H1 (cell line): ENCODE results near the gene ODAPH.

Source experiments
- CTCF ChIP-seq, 3 experiments: IDR thresholded peaks; 1 replicate in 2 of 3; 2 replicates in 1 of 3; pipeline versions ENCODE4 v1.5.1 to v1.6.1; 2011; ENCODE audit warnings: low read length in 3 of 3, mild to moderate bottlenecking in 3 of 3, inconsistent platforms in 2 of 3, low read depth in 1 of 3, moderate library complexity in 1 of 3; ENCODE audit not compliant: insufficient read depth in 1 of 3; ENCODE audit errors: control extremely low read depth in 1 of 3
- EP300 ChIP-seq, 2 experiments: IDR thresholded peaks; 1 replicate in 1 of 2; 2 replicates in 1 of 2; pipeline ENCODE4 v1.6.1; 2011 to 2012; ENCODE audit warnings: low read depth in 2 of 2, low read length in 2 of 2, mild to moderate bottlenecking in 2 of 2, borderline replicate concordance in 1 of 2, inconsistent platforms in 1 of 2, moderate library complexity in 1 of 2
- GTF2F1 ChIP-seq: IDR thresholded peaks from 2 replicates; pipeline ENCODE4 v1.6.1; 2012; ENCODE audit warnings: low read depth, low read length, improper control_type of control experiment, borderline replicate concordance
- KDM1A ChIP-seq: fragments of 200-600, 300-600 bp; sonication (generic); IDR thresholded peaks from 2 replicates; pipeline ENCODE4 v1.7.1; 2016; ENCODE audit warnings: mild to moderate bottlenecking, low read length, borderline replicate concordance
- POLR2A ChIP-seq, 2 experiments: IDR thresholded peaks; 1 replicate in 1 of 2; 2 replicates in 1 of 2; pipeline ENCODE4 v1.6.1; 2011; ENCODE audit warnings: low read depth in 2 of 2, low read length in 2 of 2, mild to moderate bottlenecking in 2 of 2; ENCODE audit errors: control extremely low read depth in 1 of 2
- SRF ChIP-seq: IDR thresholded peaks from 2 replicates; pipeline ENCODE4 v1.6.1; 2011; ENCODE audit warnings: mild to moderate bottlenecking, low read depth, low read length, moderate library complexity
- TF ChIP-seq, protein P1 (sequence below): IDR thresholded peaks from 2 replicates; pipeline ENCODE4 v1.6.1; 2012; ENCODE audit warnings: inconsistent platforms

GRCh38 chr4:75513526-75514130 lies 42.2 kb upstream of the ODAPH start:
- TF ChIP-seq CTCF (IDR thresholded peaks at IDR 0.05; ENCODE audit: control extremely low read depth in 1 of 3, insufficient read depth in 1 of 3, low read depth in 1 of 3, low read length in 3 of 3) (no peak), EP300 (IDR thresholded peaks at IDR 0.05; ENCODE audit: borderline replicate concordance in 1 of 2, low read depth in 2 of 2, low read length in 2 of 2) (no peak), POLR2A (IDR thresholded peaks at IDR 0.05; ENCODE audit: control extremely low read depth in 1 of 2, low read depth in 2 of 2, low read length in 2 of 2) (no peak), KDM1A (no peak), GTF2F1 (no peak), SRF (no peak)
- TF ChIP-seq, protein P1, sequence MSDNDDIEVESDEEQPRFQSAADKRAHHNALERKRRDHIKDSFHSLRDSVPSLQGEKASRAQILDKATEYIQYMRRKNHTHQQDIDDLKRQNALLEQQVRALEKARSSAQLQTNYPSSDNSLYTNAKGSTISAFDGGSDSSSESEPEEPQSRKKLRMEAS = no peak
